ENCODE results near the gene FLNC. TPM values are rescaled to one million over a fixed set of nuclear protein-coding genes. Genes with fewer than 3 reads are reported as not detected.
A peak's percentile ranks its signal among the peaks of the same experiment; 100 is the strongest.

Gene FLNC
- total RNA-seq, 1 donor from 2014 or later, result 31.9 TPM

GRCh38 chr7:128785738-128786137 is 44.5 kb upstream of the FLNC start:
- Histone ChIP-seq H3K4me3 (no peak overlapping the region), H3K27ac (no peak overlapping the region), H3K4me1 (peaks cover 13% of the 10 kb centered on the region), H3K27me3 (no peaks in the 10 kb centered on the region), H3K9me3 (no peaks in the 10 kb centered on the region), H3K36me3 (no peaks in the 10 kb centered on the region)
- TF ChIP-seq POLR2AphosphoS5 (IDR thresholded peaks at IDR 0.05; ENCODE audit: insufficient read depth in 1 of 2, low read depth in 1 of 2) (no peak), CTCF (IDR thresholded peaks at IDR 0.05) (no peak), POLR2A (IDR thresholded peaks at IDR 0.05) (no peak)
- DNase-seq (ENCODE audit: extremely low spot score in 2 of 2), result no peak
- intact Hi-C loops (cut with DNase I), result no loop called here

GRCh38 chr7:128788446-128789412 is 41.5 kb upstream of the FLNC start:
- intact Hi-C loops (cut with DNase I), result no loop called here
- Histone ChIP-seq H3K27ac (no peak overlapping the region), H3K9me3 (no peaks in the 10 kb centered on the region), H3K4me1 (peaks cover 29% of the 10 kb centered on the region), H3K4me3 (no peak overlapping the region), H3K36me3 (no peaks in the 10 kb centered on the region), H3K27me3 (no peaks in the 10 kb centered on the region)
- TF ChIP-seq POLR2A (IDR thresholded peaks at IDR 0.05) (no peak), POLR2AphosphoS5 (IDR thresholded peaks at IDR 0.05; ENCODE audit: insufficient read depth in 1 of 2, low read depth in 1 of 2) (no peak), CTCF (IDR thresholded peaks at IDR 0.05) (no peak)
- peak in 1 of 2 donors; percentile 88 for DNase-seq (ENCODE audit: extremely low spot score in 2 of 2)

- no peaks in the 10 kb centered on the region for H3K36me3 ChIP-seq
- no peaks in the 10 kb centered on the region for H3K27me3 ChIP-seq
- H3K9me3 ChIP-seq, result no peaks in the 10 kb centered on the region
- no peak for DNase-seq (ENCODE audit: extremely low spot score in 2 of 2)
- H3K27ac ChIP-seq, result peak overlapping the region; percentile 79
- peaks cover 29% of the 10 kb centered on the region for H3K4me1 ChIP-seq
- TF ChIP-seq POLR2A (IDR thresholded peaks at IDR 0.05), result no peak
- TF ChIP-seq POLR2AphosphoS5 (IDR thresholded peaks at IDR 0.05; ENCODE audit: insufficient read depth in 1 of 2, low read depth in 1 of 2), result no peak
- TF ChIP-seq CTCF (IDR thresholded peaks at IDR 0.05), result no peak
- intact Hi-C loops (cut with DNase I), result no loop called here
- H3K4me3 ChIP-seq, result peak overlapping the region; percentile 65 to 71
These were observed 39.7 kb upstream of the FLNC start for GRCh38 chr7:128790315-128791041.

GRCh38 chr7:128791121-128791971 is 38.9 kb upstream of the FLNC start, which contains the start of gene CCDC136:
CCDC136 (plus strand) TSS chr7:128791968; CDS start chr7:128792412, 444 bp downstream.
- no peak for DNase-seq (ENCODE audit: extremely low spot score in 2 of 2)
- H3K4me1 ChIP-seq, result peaks cover 29% of the 10 kb centered on the region
- no peaks in the 10 kb centered on the region for H3K36me3 ChIP-seq
- TF ChIP-seq POLR2AphosphoS5 (IDR thresholded peaks at IDR 0.05; ENCODE audit: insufficient read depth in 1 of 2, low read depth in 1 of 2), result peak in 1 of 2 donors; percentile 45
- no peak for TF ChIP-seq POLR2A (IDR thresholded peaks at IDR 0.05)
- TF ChIP-seq CTCF (IDR thresholded peaks at IDR 0.05), result no peak
- H3K27ac ChIP-seq, result peak within 1 kb of the TSS; percentile 79
- peak within 1 kb of the TSS; percentile 65 to 71 for H3K4me3 ChIP-seq
- no peaks in the 10 kb centered on the region for H3K9me3 ChIP-seq
- no peaks in the 10 kb centered on the region for H3K27me3 ChIP-seq
- intact Hi-C loops (cut with DNase I), result no loop called here
